IMR-90 (cell line): ENCODE results near the gene COL25A1. TPM values are rescaled to one million over a fixed set of nuclear protein-coding genes. Genes with fewer than 3 reads are reported as not detected.

Source experiments
- ATAC-seq: fragments of 200-7000 bp; cut with Tn5 transposase; 2 replicates; pipeline ENCODE4 v1.9.1; 2020; ENCODE audit warnings: low read depth, mild to moderate bottlenecking, moderate library complexity
- BruUV-seq: library from RNA; stranded (reverse); fragments of 400-500 nt; replicated peaks from 2 replicates; lab custom pipeline; 2021; lab: Mats Ljungman, UMichigan
- CTCF ChIA-PET: fragments of 300-600 bp; formaldehyde crosslinking; extraction: SDS; loops from one replicate; lab custom pipeline; 2021; ENCODE audit warnings: antibody characterized with exemption; lab: Yijun Ruan, JAX
- POLR2A ChIA-PET: fragments of 300-600 bp; sonication (Branson Sonifier 250); formaldehyde crosslinking; loops from one replicate; lab custom pipeline; 2022; ENCODE audit warnings: antibody characterized with exemption; ENCODE audit not compliant: unreplicated experiment; lab: Charles Lee
- DNase-seq: peaks from one replicate; pipeline ENCODE4 v3.0.0; 2013
- H2AFZ ChIP-seq: replicated peaks from 2 replicates; pipeline ENCODE3; 2013; ENCODE audit warnings: low read length, mild to moderate bottlenecking; ENCODE audit not compliant: poor library complexity
- H2AK5ac ChIP-seq: 2 replicates; pipeline ENCODE4 v1.6.1; 2013; ENCODE audit warnings: low read depth, low read length, inconsistent platforms
- H2AK9ac ChIP-seq: replicated peaks from 2 replicates; pipeline ENCODE3; 2013; ENCODE audit warnings: mild to moderate bottlenecking, low read depth, low read length, moderate library complexity; ENCODE audit not compliant: poor library complexity
- H2BK120ac ChIP-seq: 2 replicates; pipeline ENCODE4 v1.6.1; 2013; ENCODE audit warnings: low read depth, low read length, inconsistent platforms
- H2BK15ac ChIP-seq: 3 replicates; pipeline ENCODE4 v1.6.1; 2013; ENCODE audit warnings: low read depth, low read length, inconsistent platforms
- H2BK20ac ChIP-seq: 2 replicates; pipeline ENCODE4 v1.6.1; 2013; ENCODE audit warnings: low read depth, mild to moderate bottlenecking, inconsistent platforms, low read length, moderate library complexity
- H2BK5ac ChIP-seq: 2 replicates; pipeline ENCODE4 v1.6.1; 2013; ENCODE audit warnings: mild to moderate bottlenecking, low read depth, low read length, inconsistent platforms; ENCODE audit not compliant: poor library complexity, severe bottlenecking
- H3K14ac ChIP-seq: replicated peaks from 2 replicates; pipeline ENCODE4 v1.6.1; 2013; ENCODE audit warnings: low read depth, low read length, inconsistent platforms
- H3K18ac ChIP-seq: 2 replicates; pipeline ENCODE4 v1.6.1; 2013; ENCODE audit warnings: low read depth, low read length, control low read depth
- H3K23ac ChIP-seq: 2 replicates; pipeline ENCODE4 v1.6.1; 2013; ENCODE audit warnings: low read depth, low read length, inconsistent platforms
- H3K27ac ChIP-seq: 2 replicates; pipeline ENCODE4 v1.5.1; 2013; ENCODE audit warnings: mild to moderate bottlenecking, control low read depth, low read length; ENCODE audit not compliant: insufficient read depth
- H3K27me3 ChIP-seq: 2 replicates; pipeline ENCODE4 v1.6.1; 2013; ENCODE audit warnings: low read length; ENCODE audit not compliant: control insufficient read depth, insufficient read depth
- H3K36me3 ChIP-seq: 2 replicates; pipeline ENCODE4 v1.6.1; 2013; ENCODE audit warnings: low read length, mixed read lengths; ENCODE audit not compliant: control insufficient read depth, insufficient read depth
- H3K4ac ChIP-seq: 2 replicates; pipeline ENCODE4 v1.6.1; 2013; ENCODE audit warnings: low read depth, low read length, inconsistent platforms
- H3K4me1 ChIP-seq: 2 replicates; pipeline ENCODE4 v1.6.1; 2013; ENCODE audit warnings: low read length, mixed read lengths; ENCODE audit not compliant: control insufficient read depth, insufficient read depth
- H3K4me2 ChIP-seq: 2 replicates; pipeline ENCODE4 v1.6.1; 2013; ENCODE audit warnings: low read depth, mild to moderate bottlenecking, control low read depth, low read length, moderate library complexity
- H3K4me3 ChIP-seq: 2 replicates; pipeline ENCODE4 v1.5.1; 2013; ENCODE audit warnings: low read depth, mild to moderate bottlenecking, control low read depth, low read length, moderate library complexity; ENCODE audit not compliant: insufficient read depth
- H3K56ac ChIP-seq: 2 replicates; pipeline ENCODE4 v1.6.1; 2013; ENCODE audit warnings: low read length, inconsistent platforms; ENCODE audit not compliant: insufficient read depth; ENCODE audit errors: extremely low read depth
- H3K79me1 ChIP-seq, 2 experiments: 2 replicates each; pipeline ENCODE4 v1.6.1; 2013; ENCODE audit warnings: low read length in 2 of 2, inconsistent platforms in 1 of 2, low read depth in 1 of 2
- H3K9ac ChIP-seq: 2 replicates; pipeline ENCODE4 v1.6.1; 2013; ENCODE audit warnings: low read depth, low read length, control low read depth
- H3K9me1 ChIP-seq: 2 replicates; pipeline ENCODE4 v1.6.1; 2013; ENCODE audit warnings: low read length, inconsistent platforms; ENCODE audit not compliant: insufficient read depth
- H3K9me3 ChIP-seq: 2 replicates; pipeline ENCODE4 v1.6.1; 2013; ENCODE audit warnings: low read length; ENCODE audit not compliant: control insufficient read depth, insufficient read depth
- H4K20me1 ChIP-seq: 2 replicates; pipeline ENCODE4 v1.6.1; 2013; ENCODE audit warnings: low read length, inconsistent platforms; ENCODE audit not compliant: insufficient read depth
- H4K5ac ChIP-seq: 2 replicates; pipeline ENCODE4 v1.6.1; 2013; ENCODE audit warnings: mild to moderate bottlenecking, low read depth, low read length, control low read depth
- H4K8ac ChIP-seq, 2 experiments: 2 replicates each; pipeline ENCODE4 v1.6.1; 2013; ENCODE audit warnings: low read depth in 2 of 2, low read length in 2 of 2, control low read depth in 1 of 2, inconsistent platforms in 1 of 2
- H4K91ac ChIP-seq: 2 replicates; pipeline ENCODE4 v1.6.1; 2013; ENCODE audit warnings: low read depth, low read length, inconsistent platforms; ENCODE audit not compliant: insufficient read depth
- BHLHE40 ChIP-seq: fragments of 150-350 bp; IDR thresholded peaks from 2 replicates; pipeline ENCODE4 v1.6.1; 2016; ENCODE audit warnings: mild to moderate bottlenecking, low read depth, low read length
- CEBPB ChIP-seq: IDR thresholded peaks from 2 replicates; pipeline ENCODE4 v1.6.1; 2012; ENCODE audit warnings: low read depth, low read length, improper control_type of control experiment
- CHD1 ChIP-seq: IDR thresholded peaks from 2 replicates; pipeline ENCODE4 v1.6.1; 2012; ENCODE audit warnings: low read depth, low read length, improper control_type of control experiment
- FOS ChIP-seq: fragments of 150-350 bp; IDR thresholded peaks from 2 replicates; pipeline ENCODE4 v1.6.1; 2016; ENCODE audit warnings: low read depth, low read length
- MAFK ChIP-seq: IDR thresholded peaks from 2 replicates; pipeline ENCODE4 v1.6.1; 2012; ENCODE audit warnings: low read depth, low read length, improper control_type of control experiment
- MAZ ChIP-seq: IDR thresholded peaks from 2 replicates; pipeline ENCODE4 v1.6.1; 2012; ENCODE audit warnings: low read depth, mild to moderate bottlenecking, low read length, improper control_type of control experiment, moderate library complexity, borderline replicate concordance
- MXI1 ChIP-seq: IDR thresholded peaks from 2 replicates; pipeline ENCODE4 v1.6.1; 2012; ENCODE audit warnings: low read depth, mild to moderate bottlenecking, low read length, moderate library complexity, borderline replicate concordance
- NFE2L2 ChIP-seq: fragments of 150-350 bp; IDR thresholded peaks from 2 replicates; pipeline ENCODE4 v1.6.1; 2016; ENCODE audit warnings: low read depth, mild to moderate bottlenecking, low read length
- POLR2A ChIP-seq: IDR thresholded peaks from 2 replicates; pipeline ENCODE4 v1.6.1; 2012; ENCODE audit warnings: mild to moderate bottlenecking, low read depth, low read length
- RAD21 ChIP-seq: IDR thresholded peaks from 2 replicates; pipeline ENCODE4 v1.6.1; 2012; ENCODE audit warnings: low read length, improper control_type of control experiment
- RCOR1 ChIP-seq: IDR thresholded peaks from 2 replicates; pipeline ENCODE4 v1.6.1; 2012; ENCODE audit warnings: mild to moderate bottlenecking, low read length, improper control_type of control experiment; ENCODE audit not compliant: insufficient replicate concordance
- RFX5 ChIP-seq: IDR thresholded peaks from 2 replicates; pipeline ENCODE4 v1.8.0; 2012; ENCODE audit warnings: low read depth, mild to moderate bottlenecking, low read length, moderate library complexity
- SMC3 ChIP-seq: fragments of 150-350 bp; IDR thresholded peaks from 2 replicates; pipeline ENCODE4 v1.6.1; 2016; ENCODE audit warnings: low read depth, mild to moderate bottlenecking, antibody characterized with exemption, low read length, moderate library complexity
- USF2 ChIP-seq: fragments of 150-350 bp; IDR thresholded peaks from 2 replicates; pipeline ENCODE4 v1.6.1; 2017; ENCODE audit warnings: mild to moderate bottlenecking, antibody characterized with exemption, low read length, low read depth
- WGBS, 2 experiments: methylation state at CpG; one replicate each; pipeline versions ENCODE4 v1.1.5 to v1.1.7; 2013; ENCODE audit warnings: missing lambda C conversion rate in 2 of 2; ENCODE audit not compliant: insufficient read length in 1 of 2; ENCODE audit errors: extremely low coverage in 2 of 2; 5-methylcytosine and 5-hydroxymethylcytosine counted together
- dilution Hi-C: fragments of 300-500 bp; cut with HindIII; formaldehyde crosslinking; loops from one replicate; pipeline ENCODE4 v1.14.3; 2018; ENCODE audit warnings: low sequenced_read_pairs; ENCODE audit not compliant: unreplicated experiment
- in situ Hi-C: fragments of 300-500 bp; cut with MboI; formaldehyde crosslinking; loops from 3 replicates; pipeline ENCODE4 v1.14.3; 2019; ENCODE audit warnings: low sequenced_read_pairs, inconsistent platforms, mixed read lengths
- intact Hi-C: fragments of 100-400 bp; cut with micrococcal nuclease; formaldehyde crosslinking; loops from 2 replicates; pipeline ENCODE4 v1.10.0; 2022
- polyA plus RNA-seq, 3 experiments: library from polyadenylated mRNA; depleted of rRNA; stranded (reverse); fragments of >200 nt; gene quantifications; 2 replicates each; pipeline ENCODE4 v1.2.3, GENCODE V29; 2012; ENCODE audit warnings: low replicate concordance in 1 of 3
- total RNA-seq: library from RNA; depleted of rRNA; stranded (reverse); fragments of >200 nt; gene quantifications from 2 replicates; pipeline ENCODE4 v1.2.3, GENCODE V29; 2012
- TF ChIP-seq, protein P1 (sequence below): conservative IDR thresholded peaks from 2 replicates; pipeline ENCODE4 v1.5.1; 2012; ENCODE audit warnings: mild to moderate bottlenecking, low read depth, low read length, improper control_type of control experiment
- TF ChIP-seq, protein P2 (sequence below): fragments of 150-350 bp; IDR thresholded peaks from 2 replicates; pipeline ENCODE4 v1.6.1; 2016; ENCODE audit warnings: low read depth, mild to moderate bottlenecking, low read length, moderate library complexity, borderline replicate concordance

COL25A1 gene
- total and polyA plus RNA-seq, 2 of the 4 experiments (the other 2 are of a cell fraction), result under 0.01 to 0.05 TPM

DNA sequence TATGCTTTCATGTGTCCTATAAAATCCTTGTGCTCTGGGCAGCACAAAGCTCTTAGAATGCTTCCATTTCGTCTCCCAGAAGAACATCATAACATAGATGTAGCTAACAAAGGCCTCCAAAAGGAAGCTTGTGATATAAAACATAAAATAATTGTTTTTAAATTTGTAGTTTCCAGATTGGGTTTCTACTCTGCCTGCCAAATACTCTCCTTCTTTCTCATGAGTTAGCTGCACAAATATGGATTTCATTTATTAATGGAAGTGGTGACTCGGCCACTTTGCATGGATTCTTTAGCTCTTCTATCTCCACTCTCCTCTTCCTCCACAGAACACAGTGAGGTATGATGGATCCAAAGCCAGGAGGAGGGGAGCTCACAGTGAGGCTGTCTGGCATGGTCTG is 265.4 kb downstream of the COL25A1 start:
- Histone ChIP-seq H3K9me3 (no peaks in the 10 kb centered on the region), H4K5ac (no peak overlapping the region), H3K14ac (no peak overlapping the region), H3K79me1 (no peaks in the 10 kb centered on the region), H2BK15ac (no peak overlapping the region), H2AK5ac (no peak overlapping the region), H3K27ac (no peak overlapping the region), H3K56ac (no peak overlapping the region), H3K4ac (no peak overlapping the region), H4K91ac (no peak overlapping the region), H2BK5ac (no peak overlapping the region), H2AK9ac (no peak overlapping the region), H3K9me1 (no peaks in the 10 kb centered on the region), H3K9ac (no peak overlapping the region), H3K27me3 (no peaks in the 10 kb centered on the region), H3K4me2 (no peak overlapping the region), H3K36me3 (no peaks in the 10 kb centered on the region), H2BK120ac (no peak overlapping the region), H4K20me1 (no peaks in the 10 kb centered on the region), H2BK20ac (no peak overlapping the region), H3K4me3 (no peak overlapping the region), H4K8ac (no peak overlapping the region), H2AFZ (no peak overlapping the region), H3K4me1 (peaks cover 1% of the 10 kb centered on the region; the same call in 1 of the 2 replicates), H3K23ac (no peak overlapping the region; the same call in 1 of the 2 replicates), H3K18ac (no peak overlapping the region)
- TF ChIP-seq CHD1 (no peak), MXI1 (no peak), USF2 (no peak), RAD21 (no peak), SMC3 (no peak), POLR2A (no peak), CEBPB (no peak), MAZ (no peak), NFE2L2 (no peak), RFX5 (no peak), RCOR1 (no peak), MAFK (no peak), BHLHE40 (no peak), FOS (no peak)
- TF ChIP-seq, protein P1, sequence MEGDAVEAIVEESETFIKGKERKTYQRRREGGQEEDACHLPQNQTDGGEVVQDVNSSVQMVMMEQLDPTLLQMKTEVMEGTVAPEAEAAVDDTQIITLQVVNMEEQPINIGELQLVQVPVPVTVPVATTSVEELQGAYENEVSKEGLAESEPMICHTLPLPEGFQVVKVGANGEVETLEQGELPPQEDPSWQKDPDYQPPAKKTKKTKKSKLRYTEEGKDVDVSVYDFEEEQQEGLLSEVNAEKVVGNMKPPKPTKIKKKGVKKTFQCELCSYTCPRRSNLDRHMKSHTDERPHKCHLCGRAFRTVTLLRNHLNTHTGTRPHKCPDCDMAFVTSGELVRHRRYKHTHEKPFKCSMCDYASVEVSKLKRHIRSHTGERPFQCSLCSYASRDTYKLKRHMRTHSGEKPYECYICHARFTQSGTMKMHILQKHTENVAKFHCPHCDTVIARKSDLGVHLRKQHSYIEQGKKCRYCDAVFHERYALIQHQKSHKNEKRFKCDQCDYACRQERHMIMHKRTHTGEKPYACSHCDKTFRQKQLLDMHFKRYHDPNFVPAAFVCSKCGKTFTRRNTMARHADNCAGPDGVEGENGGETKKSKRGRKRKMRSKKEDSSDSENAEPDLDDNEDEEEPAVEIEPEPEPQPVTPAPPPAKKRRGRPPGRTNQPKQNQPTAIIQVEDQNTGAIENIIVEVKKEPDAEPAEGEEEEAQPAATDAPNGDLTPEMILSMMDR, result no peak
- TF ChIP-seq, protein P2, sequence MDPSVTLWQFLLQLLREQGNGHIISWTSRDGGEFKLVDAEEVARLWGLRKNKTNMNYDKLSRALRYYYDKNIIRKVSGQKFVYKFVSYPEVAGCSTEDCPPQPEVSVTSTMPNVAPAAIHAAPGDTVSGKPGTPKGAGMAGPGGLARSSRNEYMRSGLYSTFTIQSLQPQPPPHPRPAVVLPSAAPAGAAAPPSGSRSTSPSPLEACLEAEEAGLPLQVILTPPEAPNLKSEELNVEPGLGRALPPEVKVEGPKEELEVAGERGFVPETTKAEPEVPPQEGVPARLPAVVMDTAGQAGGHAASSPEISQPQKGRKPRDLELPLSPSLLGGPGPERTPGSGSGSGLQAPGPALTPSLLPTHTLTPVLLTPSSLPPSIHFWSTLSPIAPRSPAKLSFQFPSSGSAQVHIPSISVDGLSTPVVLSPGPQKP, result no peak
- intact Hi-C loops (no loop called here), dilution Hi-C loops (no loop called here), in situ Hi-C loops (no loop called here)
- POLR2A ChIA-PET, result interaction anchor here (0.6 kb wide), 1 partner anchor 248 kb away, joined by 5 read pairs; no protein-coding TSS in a partner anchor
- WGBS, 2 experiments, result no CpG with 5 or more reads among the region's 2 CpGs
- no TSS peak for BruUV-seq
- CTCF ChIA-PET, result no interaction called here
- ATAC-seq, result no peak
- peak; percentile 17 for DNase-seq
